SK-N-SH treated with all-trans-retinoic acid at 6 μM for 48 hours (cell line): Measurements from ENCODE around the gene SPTLC1.

Source experiments
- ATAC-seq: fragments of 200-7000 bp; cut with Tn5 transposase; 3 replicates; pipeline ENCODE4 v1.9.1; 2020; ENCODE audit warnings: mild to moderate bottlenecking, moderate library complexity
- ARNTL ChIP-seq: fragments of 450-650 bp; formaldehyde crosslinking; IDR thresholded peaks from 2 replicates; pipeline ENCODE4 v1.5.0; 2020; ENCODE audit warnings: low read depth, mild to moderate bottlenecking, moderate library complexity, borderline replicate concordance
- BACH2 ChIP-seq: fragments of 250-450 bp; sonication (Bioruptor Pico); IDR thresholded peaks from 2 replicates; pipeline ENCODE4 v1.9.0; 2021; ENCODE audit warnings: mild to moderate bottlenecking, borderline replicate concordance
- CSDC2 ChIP-seq: fragments of 250-450 bp; sonication (Bioruptor Pico); IDR thresholded peaks from 2 replicates; pipeline ENCODE4 v1.5.0; 2020; ENCODE audit warnings: mild to moderate bottlenecking, moderate library complexity
- ESRRG ChIP-seq: fragments of 250-450 bp; sonication (Bioruptor Pico); IDR thresholded peaks from 2 replicates; pipeline ENCODE4 v1.6.1; 2021; ENCODE audit warnings: mild to moderate bottlenecking
- GLIS3 ChIP-seq: fragments of 250-450 bp; sonication (Bioruptor Pico); IDR thresholded peaks from 2 replicates; pipeline ENCODE4 v1.5.0; 2020; ENCODE audit warnings: mild to moderate bottlenecking, moderate library complexity
- OSR1 ChIP-seq: fragments of 250-450 bp; sonication (Bioruptor Pico); IDR thresholded peaks from 2 replicates; pipeline ENCODE4 v1.8.0; 2022; ENCODE audit warnings: moderate library complexity, mild to moderate bottlenecking, inconsistent platforms
- RARB ChIP-seq: fragments of 250-450 bp; sonication (Bioruptor Pico); IDR thresholded peaks from 2 replicates; pipeline ENCODE4 v1.8.0; 2021; ENCODE audit warnings: mild to moderate bottlenecking, moderate library complexity
- SNAI2 ChIP-seq: fragments of 250-450 bp; sonication (Bioruptor Pico); IDR thresholded peaks from 2 replicates; pipeline ENCODE4 v1.5.0; 2020; ENCODE audit warnings: mild to moderate bottlenecking, moderate library complexity
- TCF4 ChIP-seq: fragments of 250-450 bp; sonication (Bioruptor Pico); IDR thresholded peaks from 2 replicates; pipeline ENCODE4 v1.8.0; 2021; ENCODE audit warnings: mild to moderate bottlenecking, moderate library complexity, borderline replicate concordance
- TOX ChIP-seq: fragments of 250-450 bp; sonication (Bioruptor Pico); IDR thresholded peaks from 2 replicates; pipeline ENCODE4 v1.8.0; 2021; ENCODE audit warnings: mild to moderate bottlenecking, moderate library complexity, borderline replicate concordance
- ZC3H10 ChIP-seq: fragments of 250-450 bp; sonication (Bioruptor Pico); IDR thresholded peaks from 2 replicates; pipeline ENCODE4 v1.5.1; 2021; ENCODE audit warnings: mild to moderate bottlenecking, moderate library complexity
- ZFP30 ChIP-seq: fragments of 450-650 bp; formaldehyde crosslinking; IDR thresholded peaks from 2 replicates; pipeline ENCODE4 v1.5.0; 2022; ENCODE audit warnings: mild to moderate bottlenecking, moderate library complexity
- ZNF565 ChIP-seq: fragments of 450-650 bp; formaldehyde crosslinking; conservative IDR thresholded peaks from 2 replicates; pipeline ENCODE4 v1.5.0; 2020; ENCODE audit warnings: low read depth, mild to moderate bottlenecking, moderate library complexity
- ZNF70 ChIP-seq: fragments of 450-650 bp; formaldehyde crosslinking; IDR thresholded peaks from 2 replicates; pipeline ENCODE4 v1.5.0; 2020; ENCODE audit warnings: mild to moderate bottlenecking, moderate library complexity
- ZNF8 ChIP-seq: fragments of 450-650 bp; formaldehyde crosslinking; IDR thresholded peaks from 2 replicates; pipeline ENCODE4 v1.5.0; 2020; ENCODE audit warnings: mild to moderate bottlenecking, moderate library complexity
- TF ChIP-seq, protein P1 (sequence below): fragments of 250-450 bp; sonication (Bioruptor Pico); IDR thresholded peaks from 2 replicates; pipeline ENCODE4 v1.8.0; 2020; ENCODE audit warnings: mild to moderate bottlenecking, moderate library complexity, borderline replicate concordance
- TF ChIP-seq, protein P2 (sequence below): fragments of 250-450 bp; sonication (Bioruptor Pico); IDR thresholded peaks from 2 replicates; pipeline ENCODE4 v1.5.1; 2021; ENCODE audit warnings: mild to moderate bottlenecking, moderate library complexity
- TF ChIP-seq, protein P3 (sequence below): fragments of 250-450 bp; sonication (Bioruptor Pico); IDR thresholded peaks from 2 replicates; pipeline ENCODE4 v1.5.1; 2020; ENCODE audit warnings: low read depth, mild to moderate bottlenecking, moderate library complexity
- TF ChIP-seq, protein P4 (sequence below): fragments of 250-450 bp; sonication (Bioruptor Pico); IDR thresholded peaks from 2 replicates; pipeline ENCODE4 v1.5.0; 2020; ENCODE audit warnings: mild to moderate bottlenecking, moderate library complexity
- TF ChIP-seq, protein P5 (sequence below): fragments of 250-450 bp; sonication (Bioruptor Pico); IDR thresholded peaks from 2 replicates; pipeline ENCODE4 v1.8.0; 2021; ENCODE audit warnings: low read depth, mild to moderate bottlenecking, moderate library complexity, borderline replicate concordance

Gene SPTLC1

DNA sequence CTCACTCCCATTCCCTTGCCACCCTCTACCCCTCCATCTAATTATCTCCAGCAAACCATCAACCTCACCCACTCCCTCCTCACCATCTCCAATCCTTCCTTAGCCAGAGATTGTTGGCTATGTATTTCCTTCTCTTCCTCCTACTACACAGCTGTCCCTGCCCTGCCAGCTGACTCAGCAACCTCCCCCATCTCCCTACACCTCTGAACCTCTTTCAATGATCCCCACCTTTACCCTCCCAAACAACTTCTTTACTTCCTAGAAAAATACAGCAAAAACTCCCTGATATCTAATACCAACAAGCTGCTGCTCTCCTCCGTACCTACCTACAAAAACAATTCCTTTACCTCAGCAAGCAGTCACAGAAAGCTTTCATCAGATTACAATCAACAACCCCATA lies 37.3 kb downstream of the SPTLC1 start:
- ATAC-seq, result no peak
- no peak for TF ChIP-seq OSR1 (CRISPR knock-in tag)
- TF ChIP-seq ZNF565 (CRISPR knock-in tag), result no peak
- TF ChIP-seq BACH2 (CRISPR knock-in tag), result no peak
- TF ChIP-seq TCF4 (CRISPR knock-in tag), result no peak
- no peak for TF ChIP-seq ZC3H10 (CRISPR knock-in tag)
- no peak for TF ChIP-seq ARNTL (CRISPR knock-in tag)
- no peak for TF ChIP-seq TOX (CRISPR knock-in tag)
- TF ChIP-seq, protein P1, sequence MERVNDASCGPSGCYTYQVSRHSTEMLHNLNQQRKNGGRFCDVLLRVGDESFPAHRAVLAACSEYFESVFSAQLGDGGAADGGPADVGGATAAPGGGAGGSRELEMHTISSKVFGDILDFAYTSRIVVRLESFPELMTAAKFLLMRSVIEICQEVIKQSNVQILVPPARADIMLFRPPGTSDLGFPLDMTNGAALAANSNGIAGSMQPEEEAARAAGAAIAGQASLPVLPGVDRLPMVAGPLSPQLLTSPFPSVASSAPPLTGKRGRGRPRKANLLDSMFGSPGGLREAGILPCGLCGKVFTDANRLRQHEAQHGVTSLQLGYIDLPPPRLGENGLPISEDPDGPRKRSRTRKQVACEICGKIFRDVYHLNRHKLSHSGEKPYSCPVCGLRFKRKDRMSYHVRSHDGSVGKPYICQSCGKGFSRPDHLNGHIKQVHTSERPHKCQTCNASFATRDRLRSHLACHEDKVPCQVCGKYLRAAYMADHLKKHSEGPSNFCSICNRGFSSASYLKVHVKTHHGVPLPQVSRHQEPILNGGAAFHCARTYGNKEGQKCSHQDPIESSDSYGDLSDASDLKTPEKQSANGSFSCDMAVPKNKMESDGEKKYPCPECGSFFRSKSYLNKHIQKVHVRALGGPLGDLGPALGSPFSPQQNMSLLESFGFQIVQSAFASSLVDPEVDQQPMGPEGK, result no peak
- TF ChIP-seq ESRRG, result no peak
- no peak for TF ChIP-seq SNAI2 (CRISPR knock-in tag)
- TF ChIP-seq, protein P2, sequence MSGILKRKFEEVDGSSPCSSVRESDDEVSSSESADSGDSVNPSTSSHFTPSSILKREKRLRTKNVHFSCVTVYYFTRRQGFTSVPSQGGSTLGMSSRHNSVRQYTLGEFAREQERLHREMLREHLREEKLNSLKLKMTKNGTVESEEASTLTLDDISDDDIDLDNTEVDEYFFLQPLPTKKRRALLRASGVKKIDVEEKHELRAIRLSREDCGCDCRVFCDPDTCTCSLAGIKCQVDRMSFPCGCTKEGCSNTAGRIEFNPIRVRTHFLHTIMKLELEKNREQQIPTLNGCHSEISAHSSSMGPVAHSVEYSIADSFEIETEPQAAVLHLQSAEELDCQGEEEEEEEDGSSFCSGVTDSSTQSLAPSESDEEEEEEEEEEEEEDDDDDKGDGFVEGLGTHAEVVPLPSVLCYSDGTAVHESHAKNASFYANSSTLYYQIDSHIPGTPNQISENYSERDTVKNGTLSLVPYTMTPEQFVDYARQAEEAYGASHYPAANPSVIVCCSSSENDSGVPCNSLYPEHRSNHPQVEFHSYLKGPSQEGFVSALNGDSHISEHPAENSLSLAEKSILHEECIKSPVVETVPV (CRISPR knock-in tag), result no peak
- TF ChIP-seq, protein P3, sequence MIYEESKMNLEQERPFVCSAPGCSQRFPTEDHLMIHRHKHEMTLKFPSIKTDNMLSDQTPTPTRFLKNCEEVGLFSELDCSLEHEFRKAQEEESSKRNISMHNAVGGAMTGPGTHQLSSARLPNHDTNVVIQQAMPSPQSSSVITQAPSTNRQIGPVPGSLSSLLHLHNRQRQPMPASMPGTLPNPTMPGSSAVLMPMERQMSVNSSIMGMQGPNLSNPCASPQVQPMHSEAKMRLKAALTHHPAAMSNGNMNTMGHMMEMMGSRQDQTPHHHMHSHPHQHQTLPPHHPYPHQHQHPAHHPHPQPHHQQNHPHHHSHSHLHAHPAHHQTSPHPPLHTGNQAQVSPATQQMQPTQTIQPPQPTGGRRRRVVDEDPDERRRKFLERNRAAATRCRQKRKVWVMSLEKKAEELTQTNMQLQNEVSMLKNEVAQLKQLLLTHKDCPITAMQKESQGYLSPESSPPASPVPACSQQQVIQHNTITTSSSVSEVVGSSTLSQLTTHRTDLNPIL (CRISPR knock-in tag), result no peak
- TF ChIP-seq ZNF8 (CRISPR knock-in tag), result no peak
- no peak for TF ChIP-seq RARB

DNA sequence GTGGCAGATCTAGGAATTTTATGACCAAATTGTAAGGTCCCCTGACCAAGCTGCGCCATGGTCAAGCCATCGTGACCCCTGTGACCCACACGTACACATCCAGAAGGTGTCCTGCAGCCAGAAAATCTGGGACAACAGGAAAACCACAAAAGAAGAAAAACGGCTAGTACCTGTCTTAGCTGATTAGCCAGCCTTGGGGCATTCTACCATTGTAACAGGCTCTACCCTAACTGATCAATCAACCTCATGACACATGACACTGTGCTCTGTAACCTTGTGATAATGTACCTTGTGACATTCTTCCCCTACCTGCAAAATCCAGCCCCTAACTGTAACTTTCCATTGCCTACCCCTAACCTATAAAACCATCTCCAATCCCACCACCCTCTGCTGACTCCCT lies 43.6 kb downstream of the SPTLC1 start:
- no peak for ATAC-seq
- TF ChIP-seq GLIS3 (CRISPR knock-in tag), result no peak
- TF ChIP-seq ESRRG, result no peak
- TF ChIP-seq CSDC2 (CRISPR knock-in tag), result no peak
- TF ChIP-seq ZC3H10 (CRISPR knock-in tag), result no peak
- no peak for TF ChIP-seq ARNTL (CRISPR knock-in tag)
- no peak for TF ChIP-seq ZNF8 (CRISPR knock-in tag)
- TF ChIP-seq ZNF70 (CRISPR knock-in tag), result no peak
- TF ChIP-seq TCF4 (CRISPR knock-in tag), result no peak
- TF ChIP-seq, protein P1, result no peak
- TF ChIP-seq, protein P4, sequence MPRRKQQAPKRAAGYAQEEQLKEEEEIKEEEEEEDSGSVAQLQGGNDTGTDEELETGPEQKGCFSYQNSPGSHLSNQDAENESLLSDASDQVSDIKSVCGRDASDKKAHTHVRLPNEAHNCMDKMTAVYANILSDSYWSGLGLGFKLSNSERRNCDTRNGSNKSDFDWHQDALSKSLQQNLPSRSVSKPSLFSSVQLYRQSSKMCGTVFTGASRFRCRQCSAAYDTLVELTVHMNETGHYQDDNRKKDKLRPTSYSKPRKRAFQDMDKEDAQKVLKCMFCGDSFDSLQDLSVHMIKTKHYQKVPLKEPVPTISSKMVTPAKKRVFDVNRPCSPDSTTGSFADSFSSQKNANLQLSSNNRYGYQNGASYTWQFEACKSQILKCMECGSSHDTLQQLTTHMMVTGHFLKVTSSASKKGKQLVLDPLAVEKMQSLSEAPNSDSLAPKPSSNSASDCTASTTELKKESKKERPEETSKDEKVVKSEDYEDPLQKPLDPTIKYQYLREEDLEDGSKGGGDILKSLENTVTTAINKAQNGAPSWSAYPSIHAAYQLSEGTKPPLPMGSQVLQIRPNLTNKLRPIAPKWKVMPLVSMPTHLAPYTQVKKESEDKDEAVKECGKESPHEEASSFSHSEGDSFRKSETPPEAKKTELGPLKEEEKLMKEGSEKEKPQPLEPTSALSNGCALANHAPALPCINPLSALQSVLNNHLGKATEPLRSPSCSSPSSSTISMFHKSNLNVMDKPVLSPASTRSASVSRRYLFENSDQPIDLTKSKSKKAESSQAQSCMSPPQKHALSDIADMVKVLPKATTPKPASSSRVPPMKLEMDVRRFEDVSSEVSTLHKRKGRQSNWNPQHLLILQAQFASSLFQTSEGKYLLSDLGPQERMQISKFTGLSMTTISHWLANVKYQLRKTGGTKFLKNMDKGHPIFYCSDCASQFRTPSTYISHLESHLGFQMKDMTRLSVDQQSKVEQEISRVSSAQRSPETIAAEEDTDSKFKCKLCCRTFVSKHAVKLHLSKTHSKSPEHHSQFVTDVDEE (CRISPR knock-in tag), result no peak
- TF ChIP-seq, protein P5, sequence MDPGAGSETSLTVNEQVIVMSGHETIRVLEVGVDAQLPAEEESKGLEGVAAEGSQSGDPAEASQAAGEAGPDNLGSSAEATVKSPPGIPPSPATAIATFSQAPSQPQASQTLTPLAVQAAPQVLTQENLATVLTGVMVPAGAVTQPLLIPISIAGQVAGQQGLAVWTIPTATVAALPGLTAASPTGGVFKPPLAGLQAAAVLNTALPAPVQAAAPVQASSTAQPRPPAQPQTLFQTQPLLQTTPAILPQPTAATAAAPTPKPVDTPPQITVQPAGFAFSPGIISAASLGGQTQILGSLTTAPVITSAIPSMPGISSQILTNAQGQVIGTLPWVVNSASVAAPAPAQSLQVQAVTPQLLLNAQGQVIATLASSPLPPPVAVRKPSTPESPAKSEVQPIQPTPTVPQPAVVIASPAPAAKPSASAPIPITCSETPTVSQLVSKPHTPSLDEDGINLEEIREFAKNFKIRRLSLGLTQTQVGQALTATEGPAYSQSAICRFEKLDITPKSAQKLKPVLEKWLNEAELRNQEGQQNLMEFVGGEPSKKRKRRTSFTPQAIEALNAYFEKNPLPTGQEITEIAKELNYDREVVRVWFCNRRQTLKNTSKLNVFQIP (CRISPR knock-in tag), result no peak
- TF ChIP-seq ZFP30 (CRISPR knock-in tag), result no peak
- TF ChIP-seq BACH2 (CRISPR knock-in tag), result no peak
- TF ChIP-seq OSR1 (CRISPR knock-in tag), result no peak
- no peak for TF ChIP-seq ZNF565 (CRISPR knock-in tag)
